Fibroblast of upper back skin (primary cell): ENCODE data around the gene TRAF2.

Experiments used
- DNase-seq: peaks from one replicate; pipeline ENCODE4 v3.0.0-alpha.2; 2013

Gene TRAF2

DNA sequence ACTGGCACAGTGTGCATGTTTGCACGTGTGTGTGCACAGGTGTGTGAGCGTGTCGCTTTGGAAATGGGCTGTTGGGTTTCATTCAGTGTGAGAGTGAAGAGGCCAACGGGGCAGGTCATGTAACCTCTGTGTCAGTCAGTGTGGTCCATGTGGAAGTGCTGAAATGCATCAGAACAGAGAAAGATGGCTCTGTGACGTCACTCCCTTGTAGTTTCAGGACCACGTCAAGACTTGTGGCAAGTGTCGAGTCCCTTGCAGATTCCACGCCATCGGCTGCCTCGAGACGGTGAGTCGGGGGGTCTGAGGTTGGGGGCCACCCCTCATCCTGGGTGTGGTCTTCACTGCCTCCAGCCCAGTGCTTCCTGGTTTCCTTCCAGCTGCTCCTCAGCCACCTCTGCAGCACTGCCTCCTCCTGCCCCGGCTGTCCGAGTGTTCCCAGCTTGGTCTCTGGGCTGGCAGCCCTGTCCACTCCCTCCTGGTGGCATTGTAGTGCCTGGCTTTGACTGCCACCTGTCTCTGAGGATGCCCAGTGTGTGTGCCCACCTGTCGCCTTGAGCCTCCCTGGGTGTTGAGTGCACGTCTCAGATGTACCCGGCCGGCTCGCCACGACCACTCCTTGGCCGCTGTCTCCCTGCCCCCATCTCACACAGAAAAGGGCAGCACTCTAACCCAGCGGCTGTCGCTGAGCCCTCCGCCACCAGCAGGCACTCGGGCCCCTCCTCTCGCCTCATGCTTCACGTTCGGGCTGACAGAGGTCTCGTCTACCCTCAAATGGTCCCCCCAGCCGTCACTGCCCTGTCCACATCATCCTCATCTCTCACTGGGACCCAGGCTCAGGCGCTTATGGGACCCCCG is 30.2 kb downstream of the TRAF2 start:
- DNase-seq = no peak

GRCh38 chr9:136917902-136918301 is 31.6 kb downstream of the TRAF2 start:
- DNase-seq = no peak

DNA sequence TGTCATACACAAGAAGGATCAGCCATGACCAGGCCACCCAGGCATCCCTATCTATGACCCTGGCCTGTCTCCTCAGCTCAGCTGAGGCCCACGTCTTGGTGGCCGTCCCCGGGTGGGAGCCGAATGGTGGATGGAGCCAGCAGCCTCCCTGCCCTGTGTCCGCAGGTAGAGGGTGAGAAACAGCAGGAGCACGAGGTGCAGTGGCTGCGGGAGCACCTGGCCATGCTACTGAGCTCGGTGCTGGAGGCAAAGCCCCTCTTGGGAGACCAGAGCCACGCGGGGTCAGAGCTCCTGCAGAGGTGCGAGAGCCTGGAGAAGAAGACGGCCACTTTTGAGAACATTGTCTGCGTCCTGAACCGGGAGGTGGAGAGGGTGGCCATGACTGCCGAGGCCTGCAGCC is 33.8 kb downstream of the TRAF2 start:
- no peak for DNase-seq

DNA sequence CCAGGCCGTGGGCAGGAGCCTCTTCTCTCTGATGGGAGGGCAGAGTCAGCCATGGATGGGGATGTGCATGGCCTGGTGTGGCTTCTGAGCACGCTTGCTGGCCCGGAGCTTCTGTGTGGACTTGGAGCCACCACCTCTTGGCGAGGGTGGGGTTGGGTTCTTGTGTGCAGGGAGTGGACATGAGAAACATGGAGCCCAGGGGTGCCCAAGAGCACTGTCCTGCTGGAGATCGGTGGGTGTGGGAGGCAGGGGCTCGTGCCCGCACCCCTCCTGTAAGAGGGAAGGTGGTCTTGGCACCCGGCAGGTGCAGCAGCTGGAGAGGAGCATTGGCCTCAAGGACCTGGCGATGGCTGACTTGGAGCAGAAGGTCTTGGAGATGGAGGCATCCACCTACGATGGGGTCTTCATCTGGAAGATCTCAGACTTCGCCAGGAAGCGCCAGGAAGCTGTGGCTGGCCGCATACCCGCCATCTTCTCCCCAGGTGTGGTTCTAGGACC is 34.5 kb downstream of the TRAF2 start:
- DNase-seq = no peak

DNA sequence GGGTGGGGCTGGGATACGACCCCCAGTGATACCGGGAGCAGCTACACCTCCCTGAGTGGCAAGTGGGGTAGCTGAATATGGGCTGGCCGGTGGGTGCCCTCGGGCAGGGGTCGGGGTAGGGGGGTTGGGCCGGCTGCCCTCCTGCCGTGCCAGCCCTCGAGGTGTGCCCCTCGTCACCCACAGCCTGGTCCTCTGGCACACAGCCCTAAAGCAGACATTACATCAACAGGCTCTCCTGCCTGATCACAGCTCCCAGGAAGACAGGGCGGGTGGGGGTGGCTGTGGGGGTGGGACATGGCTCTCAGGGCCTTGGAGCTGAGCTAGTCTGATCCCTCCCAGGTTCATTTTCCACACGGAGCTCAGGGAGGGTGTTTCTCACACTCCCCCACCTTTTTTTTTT is 35.0 kb downstream of the TRAF2 start:
- DNase-seq = no peak

DNA sequence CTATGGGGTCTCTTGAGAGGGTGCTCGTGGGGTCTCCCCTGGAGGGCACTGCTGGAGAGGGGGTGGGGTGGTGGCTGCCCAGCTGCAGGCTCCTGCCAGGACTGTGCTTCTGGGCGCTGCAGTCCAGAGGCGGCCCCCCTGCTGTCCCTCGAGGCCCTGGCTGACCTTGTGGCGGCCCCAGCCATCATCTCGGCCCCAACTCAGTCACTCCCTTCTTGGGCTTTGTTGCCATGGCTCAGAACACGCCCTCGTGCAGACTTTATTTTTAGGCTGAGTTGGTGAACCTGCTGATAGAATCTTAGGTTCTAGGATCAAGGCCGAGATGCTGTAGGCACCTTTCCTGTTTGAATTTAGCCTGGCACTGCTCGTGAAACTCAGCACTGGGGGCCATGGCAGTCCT is 35.4 kb downstream of the TRAF2 start:
- DNase-seq = no peak

DNA sequence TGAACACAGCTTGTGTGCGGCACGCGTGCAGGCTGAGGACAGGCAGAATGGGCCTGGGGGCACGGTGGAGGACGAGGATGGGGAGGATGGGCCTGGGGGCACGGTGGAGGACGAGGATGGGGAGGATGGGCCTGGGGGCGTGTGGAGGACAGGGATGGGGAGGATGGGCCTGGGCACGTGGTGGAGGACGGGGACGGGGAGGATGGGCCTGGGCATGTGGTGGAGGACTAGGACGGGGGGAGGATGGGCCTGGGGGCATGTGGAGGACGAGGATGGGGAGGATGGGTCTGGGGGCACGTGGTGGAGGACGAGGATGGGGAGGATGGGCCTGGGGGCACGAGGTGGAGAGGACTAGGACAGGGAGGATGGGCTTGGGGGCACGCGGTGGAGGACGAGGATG is 36.2 kb downstream of the TRAF2 start:
- no peak for DNase-seq

DNA sequence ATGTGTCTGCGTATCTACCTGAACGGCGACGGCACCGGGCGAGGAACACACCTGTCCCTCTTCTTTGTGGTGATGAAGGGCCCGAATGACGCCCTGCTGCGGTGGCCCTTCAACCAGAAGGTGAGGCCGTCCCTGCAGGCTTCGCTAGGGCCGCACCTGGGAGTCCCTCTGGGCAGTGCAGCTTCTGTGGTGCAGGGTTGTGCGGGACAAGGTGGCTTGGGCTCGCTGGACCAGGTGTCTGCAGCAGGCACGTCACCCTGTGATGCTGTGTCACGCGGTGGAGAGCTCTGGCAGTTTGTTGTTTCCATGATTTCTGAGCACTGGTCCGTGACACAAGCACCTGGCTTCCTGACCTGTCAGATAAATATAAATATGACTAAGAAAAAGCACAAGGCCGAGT is 37.6 kb downstream of the TRAF2 start:
- no peak for DNase-seq

GRCh38 chr9:136925414-136926153 is 39.3 kb downstream of the TRAF2 start:
- no peak for DNase-seq

GRCh38 chr9:136926154-136926704 is 39.9 kb downstream of the TRAF2 start:
- no peak for DNase-seq

- DNase-seq = no peak
These were observed 40.4 kb downstream of the TRAF2 start for GRCh38 chr9:136926749-136927148.

- DNase-seq = no peak
These were observed 41.3 kb downstream of the TRAF2 start for GRCh38 chr9:136927343-136928271.

DNA sequence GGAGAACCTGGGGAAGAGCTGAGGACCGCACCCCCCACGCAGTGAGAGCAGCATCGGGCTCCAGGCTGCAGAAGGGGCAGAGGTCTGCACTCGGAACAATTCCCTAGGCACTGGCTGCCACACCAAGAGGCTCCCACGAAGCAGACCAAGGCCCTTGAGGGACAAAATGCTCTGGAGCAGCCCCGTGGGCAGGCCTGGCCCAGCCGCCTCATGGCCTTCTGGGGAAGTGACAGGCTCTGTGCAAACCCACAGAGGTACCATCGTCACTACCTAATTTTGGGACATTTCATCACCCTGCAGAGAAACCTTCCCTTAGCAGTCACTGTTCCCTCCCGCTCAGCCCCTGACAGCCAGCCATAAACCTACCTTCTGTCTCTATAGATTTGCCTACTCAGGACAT is 42.3 kb downstream of the TRAF2 start:
- no peak for DNase-seq

DNA sequence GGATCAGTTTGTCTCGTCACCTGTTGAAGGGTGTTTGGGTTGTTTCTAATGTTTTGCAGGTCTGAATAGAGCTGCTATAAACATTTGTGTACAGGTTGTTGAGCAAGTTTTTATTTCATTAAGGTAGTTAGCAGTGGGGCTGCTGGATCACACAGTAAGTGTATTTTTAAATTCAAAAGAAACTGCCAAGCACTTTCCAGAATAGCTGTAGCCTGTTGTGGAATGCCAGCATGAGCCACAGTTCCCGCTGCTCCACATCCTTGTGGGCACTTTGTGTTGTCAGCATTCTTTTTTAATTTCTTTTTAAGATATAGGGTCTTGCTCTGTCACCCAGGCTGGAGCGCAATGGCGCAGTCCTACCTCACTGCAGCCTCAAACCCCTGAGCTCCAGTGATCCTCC is 43.7 kb downstream of the TRAF2 start:
- DNase-seq = no peak

DNA sequence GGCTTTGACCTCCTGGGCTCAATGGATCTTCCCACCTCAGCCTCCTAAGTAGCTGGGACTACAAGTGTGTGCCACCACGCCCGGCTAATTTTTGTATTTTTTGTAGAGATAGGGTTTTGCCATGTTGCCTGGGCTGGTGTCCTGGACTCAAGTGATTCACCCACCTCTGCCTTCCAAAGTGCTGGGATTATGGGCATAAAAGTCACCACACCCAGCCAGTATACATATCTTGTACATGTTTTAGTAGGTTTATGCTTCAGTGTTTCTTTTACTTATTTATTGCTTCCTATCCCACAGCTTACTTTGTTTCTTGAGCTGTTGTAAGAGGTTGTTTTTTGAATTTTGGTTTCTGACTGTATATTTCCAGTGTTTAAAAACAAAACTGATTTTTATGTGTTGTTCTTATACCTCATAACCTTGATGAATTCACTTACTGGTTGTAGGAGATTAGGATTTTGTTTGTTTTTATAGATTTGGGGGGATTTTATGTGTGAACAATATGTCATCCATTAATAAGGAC is 45.4 kb downstream of the TRAF2 start:
- DNase-seq = no peak

- DNase-seq = no peak
These were observed 48.0 kb downstream of the TRAF2 start for GRCh38 chr9:136934277-136934676.

GRCh38 chr9:136935651-136936050 is 49.3 kb downstream of the TRAF2 start:
- no peak for DNase-seq

GRCh38 chr9:136936645-136937170 is 50.4 kb downstream of the TRAF2 start:
- no peak for DNase-seq

DNA sequence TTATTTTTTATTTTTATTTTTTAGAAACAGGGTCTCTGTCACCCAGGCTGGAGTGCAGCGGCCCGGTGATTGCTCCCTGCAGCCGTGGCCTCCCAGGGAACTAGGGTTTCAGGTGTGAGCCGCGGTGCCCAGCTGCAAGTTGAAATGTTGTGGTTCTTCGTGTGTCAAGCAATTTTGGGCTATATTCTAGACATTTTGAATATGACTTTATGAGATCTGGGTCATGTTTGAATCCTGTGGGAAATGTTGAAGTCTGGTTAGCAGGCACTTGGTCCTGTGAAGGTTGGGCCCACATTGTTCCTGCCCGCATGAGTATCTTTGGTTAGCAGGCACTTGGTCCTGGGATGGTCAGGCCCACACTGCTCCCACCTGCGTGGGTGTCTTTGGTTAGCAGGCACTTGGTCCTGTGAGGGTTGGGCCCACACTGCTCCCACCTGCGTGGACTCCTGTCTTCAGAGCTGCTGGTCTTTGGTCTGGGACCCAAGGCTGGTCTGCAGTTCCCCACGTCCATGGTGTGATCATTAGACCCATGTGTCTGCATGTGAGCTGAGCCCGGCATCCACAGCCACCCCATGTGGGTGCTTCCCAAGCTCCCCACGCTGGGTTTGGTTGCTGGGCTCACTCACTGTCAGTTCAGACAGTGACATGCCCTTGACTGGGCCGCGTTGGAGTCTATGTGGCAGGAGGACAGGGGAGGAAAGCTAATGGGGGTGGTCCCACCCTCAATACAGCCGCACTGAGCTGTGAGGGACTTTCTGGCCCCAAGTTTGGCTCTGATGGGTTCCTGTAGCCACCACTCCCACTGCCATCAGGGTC is 51.1 kb downstream of the TRAF2 start:
- DNase-seq = no peak

- DNase-seq = no peak
These were observed 53.2 kb downstream of the TRAF2 start for GRCh38 chr9:136939431-136939995.

GRCh38 chr9:136939996-136940525 is 53.7 kb downstream of the TRAF2 start:
- DNase-seq = no peak
